HG03280 (cell line): ENCODE results near the gene STXBP5L.
"Not testable (repeated sequence)": the region's sequence is repeated elsewhere in the genome, so short reads cannot be mapped to it uniquely, and the experiment has no call there.

Experiments
- ATAC-seq: cut with Tn5 transposase; IDR thresholded peaks from one replicate; pipeline ENCODE4 v1.9.1; 2021; ENCODE audit warnings: mild to moderate bottlenecking, moderate library complexity; ENCODE audit not compliant: unreplicated experiment

Gene STXBP5L

DNA sequence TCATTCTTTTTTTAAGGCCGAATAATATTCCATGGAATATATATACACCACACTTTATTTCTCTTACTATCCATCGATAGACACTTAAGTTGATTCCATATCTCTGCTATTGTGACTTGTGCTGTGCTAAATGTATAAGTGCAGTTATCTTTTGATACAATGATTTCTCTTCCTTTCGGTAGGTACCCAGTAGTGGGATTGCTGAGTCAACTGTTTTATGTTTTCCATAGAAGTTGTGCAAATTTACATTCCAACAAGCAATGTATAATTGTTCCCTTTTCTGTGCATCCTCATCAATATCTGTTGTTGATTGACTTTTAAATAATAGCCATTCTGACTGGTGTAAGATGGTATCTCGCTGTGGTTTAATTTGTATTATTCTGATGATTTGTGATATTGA lies 81.0 kb downstream of the STXBP5L start:
- no peak for ATAC-seq

DNA sequence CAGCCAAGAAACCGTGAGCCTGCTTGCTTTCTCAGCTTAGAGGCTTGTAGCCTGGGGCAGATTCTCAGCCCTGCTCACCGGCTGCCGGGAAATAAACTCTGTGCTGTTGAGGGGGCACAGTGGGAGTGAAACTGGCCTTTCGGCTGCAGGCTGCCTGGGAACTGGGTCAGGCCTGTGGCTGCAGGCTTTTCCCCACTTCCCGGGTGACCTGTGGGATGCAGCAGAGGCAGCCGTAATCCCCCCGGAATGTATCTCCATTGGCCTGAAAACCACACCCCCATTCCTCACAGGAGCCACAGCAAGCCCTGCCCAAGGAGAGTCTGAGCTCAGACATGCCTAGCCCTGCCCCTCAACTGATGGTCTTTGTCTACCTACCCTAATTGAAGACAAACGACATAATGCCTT lies 110.9 kb downstream of the STXBP5L start:
- ATAC-seq: no peak

DNA sequence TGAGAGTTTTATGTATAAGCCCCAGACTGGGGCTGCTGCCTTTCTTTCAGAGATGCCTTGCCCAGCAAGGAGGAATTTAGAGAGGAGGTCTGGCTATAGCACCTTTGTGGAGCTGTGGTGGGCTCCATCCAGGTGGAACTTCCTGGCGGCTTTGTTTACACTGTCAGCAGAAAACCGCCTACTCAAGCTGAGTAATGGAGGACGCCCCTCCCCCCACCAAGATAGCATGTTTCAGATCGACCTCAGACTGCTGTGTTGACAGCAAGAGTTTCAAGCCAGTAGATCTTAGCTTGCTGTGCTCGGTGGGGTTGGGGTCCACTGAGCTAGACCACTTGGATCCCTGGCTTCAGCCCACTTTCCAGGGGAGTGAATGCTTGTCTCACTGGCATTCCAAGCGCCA lies 155.6 kb downstream of the STXBP5L start:
- ATAC-seq: no peak

DNA sequence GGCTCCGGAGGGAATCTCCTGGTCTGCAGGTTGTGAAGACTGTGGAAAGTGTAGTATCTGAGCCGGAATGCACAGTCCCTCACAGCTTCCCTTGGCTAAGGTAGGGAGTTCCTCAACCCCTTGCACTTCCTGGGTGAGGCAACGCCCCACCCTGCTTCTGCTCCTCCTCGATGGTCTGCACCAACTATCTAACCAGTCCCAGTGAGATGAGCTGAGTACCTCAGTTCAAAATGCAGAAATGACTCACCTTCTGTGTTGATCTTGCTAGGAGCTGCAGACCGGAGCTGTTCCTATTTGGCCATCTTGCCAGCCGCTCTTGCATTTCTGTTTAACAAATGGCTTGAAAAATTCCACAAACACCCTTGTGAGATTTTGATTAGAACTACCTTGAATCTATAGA lies 156.1 kb downstream of the STXBP5L start:
- no peak for ATAC-seq

DNA sequence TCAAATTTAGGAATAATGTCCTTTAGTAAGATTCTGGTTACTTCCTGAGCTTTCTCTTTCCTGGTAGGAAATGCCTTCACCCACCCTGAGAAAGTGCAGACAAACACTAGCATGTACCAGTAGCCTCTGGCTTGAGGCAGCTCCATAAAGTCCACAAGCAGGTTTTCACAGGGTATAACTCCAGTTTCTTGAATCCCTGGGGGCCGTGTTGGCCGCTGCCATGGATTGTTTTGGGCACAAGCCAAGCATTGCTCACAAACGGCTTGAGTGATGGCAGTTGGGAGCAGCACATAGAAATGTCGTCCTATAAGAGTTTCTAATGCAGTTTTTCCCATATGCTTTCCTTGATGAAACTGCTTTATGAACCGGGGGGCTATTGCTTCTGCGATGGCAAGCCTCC lies 164.1 kb downstream of the STXBP5L start:
- ATAC-seq: no peak

DNA sequence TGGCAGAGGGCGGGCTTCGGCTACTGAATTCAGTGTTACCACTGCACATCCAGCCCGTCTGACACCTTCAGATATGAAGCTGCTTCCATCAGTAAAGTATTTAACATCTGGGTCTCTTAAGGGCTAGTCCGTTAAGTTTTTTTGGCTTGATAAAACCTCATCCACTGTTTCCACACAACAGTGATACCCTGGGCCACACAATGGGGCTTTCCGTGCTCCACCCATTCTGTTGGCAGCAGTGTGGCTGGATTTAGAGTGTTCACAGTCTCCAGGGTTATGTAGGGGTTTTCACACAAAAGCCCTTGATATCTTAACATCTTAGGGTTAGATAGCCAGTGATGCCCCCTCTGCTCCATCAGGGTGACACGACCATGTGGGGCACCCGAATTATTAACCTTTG lies 165.0 kb downstream of the STXBP5L start:
- no peak for ATAC-seq

DNA sequence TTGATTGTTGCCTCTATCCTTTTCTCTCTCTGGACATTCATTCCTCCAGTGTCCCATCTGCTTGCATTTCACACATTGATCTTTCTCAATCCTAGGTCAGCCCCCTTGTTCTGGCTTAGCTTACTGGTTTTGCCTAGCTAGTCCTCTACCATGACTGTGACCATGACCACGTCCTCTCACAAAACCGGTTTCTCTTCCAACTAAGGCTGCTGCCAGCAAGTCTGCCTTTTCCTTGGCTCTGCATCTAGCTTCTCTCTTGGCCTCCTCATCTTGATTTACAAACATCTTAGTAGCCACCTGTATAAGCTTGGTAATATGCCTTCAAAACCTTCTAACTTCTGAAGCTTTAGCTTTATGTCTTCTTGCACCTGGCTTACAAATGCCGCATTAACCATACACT lies 167.2 kb downstream of the STXBP5L start:
- ATAC-seq: no peak

DNA sequence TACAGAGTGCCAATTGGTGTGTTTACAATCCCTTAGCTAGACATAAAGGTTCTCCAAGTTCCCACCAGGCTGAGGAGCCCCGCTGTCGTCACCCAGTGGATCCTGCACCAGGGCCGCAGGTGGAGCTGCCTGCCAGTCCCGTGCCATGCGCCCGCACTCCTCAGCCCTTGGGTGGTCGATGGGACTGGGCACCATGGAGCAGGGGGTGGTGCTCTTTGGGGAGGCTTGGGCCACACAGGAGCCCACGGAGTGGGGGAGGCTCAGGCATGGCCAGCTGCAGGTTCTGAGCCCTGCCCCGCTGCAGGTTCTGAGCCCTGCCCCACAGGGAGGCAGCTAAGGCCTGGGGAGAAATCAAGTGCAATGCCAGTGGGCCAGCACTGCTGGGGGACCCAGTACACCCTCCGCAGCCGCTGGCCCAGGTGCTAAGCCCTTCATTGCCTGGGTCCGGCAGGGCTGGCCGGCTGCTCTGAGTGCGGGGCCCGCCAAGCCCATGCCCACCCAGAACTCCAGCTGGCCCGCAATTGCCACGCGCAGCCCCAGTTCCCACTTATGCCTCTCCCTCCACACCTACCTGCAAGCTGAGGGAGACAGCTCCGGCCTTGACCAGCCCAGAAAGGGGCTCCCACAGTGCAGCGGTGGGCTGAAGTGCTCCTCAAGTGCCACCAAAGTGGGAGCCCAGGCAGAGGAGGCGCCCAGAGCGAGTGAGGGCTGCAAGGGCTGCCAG lies 170.5 kb downstream of the STXBP5L start:
- ATAC-seq: not testable (repeated sequence)

DNA sequence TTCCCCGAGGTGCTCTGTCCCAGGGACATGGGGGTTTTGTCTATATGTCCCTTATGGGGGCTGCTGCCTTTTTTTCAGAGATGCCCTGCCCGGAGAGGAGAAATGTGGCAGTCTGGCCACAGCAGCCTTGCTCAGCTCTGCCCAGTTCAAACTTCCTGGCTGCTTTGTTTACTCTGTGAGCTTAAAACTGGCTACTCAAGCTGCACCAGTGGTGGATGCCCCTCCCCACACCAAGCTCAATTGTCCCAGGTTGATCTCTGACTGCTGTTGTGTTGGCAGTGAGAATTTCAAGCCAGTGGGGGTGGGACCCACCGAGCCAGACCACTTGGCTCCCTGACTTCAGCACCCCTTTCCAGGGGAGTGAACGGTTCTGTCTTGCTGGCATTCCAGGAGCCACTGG lies 188.9 kb downstream of the STXBP5L start:
- no peak for ATAC-seq

DNA sequence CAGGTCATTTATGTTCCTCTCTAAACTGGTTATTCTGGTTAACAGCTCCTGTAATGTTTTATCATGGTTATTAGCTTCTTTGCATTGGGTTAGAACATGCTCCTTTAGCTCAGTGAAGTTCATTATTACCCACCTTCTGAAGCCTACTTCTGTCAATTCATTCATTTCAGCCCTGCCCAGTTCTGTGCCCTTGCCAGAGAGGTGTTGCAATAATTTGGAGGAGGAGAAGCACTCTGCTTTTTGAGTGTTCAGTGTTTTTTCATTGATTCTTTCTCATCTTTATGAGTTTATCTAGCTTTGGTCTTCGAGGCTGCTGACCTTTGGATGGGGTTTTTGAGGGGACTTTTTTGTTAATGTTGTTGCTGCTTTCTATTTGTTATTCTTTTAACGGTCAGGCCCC lies 203.1 kb downstream of the STXBP5L start:
- ATAC-seq: not testable (repeated sequence)

DNA sequence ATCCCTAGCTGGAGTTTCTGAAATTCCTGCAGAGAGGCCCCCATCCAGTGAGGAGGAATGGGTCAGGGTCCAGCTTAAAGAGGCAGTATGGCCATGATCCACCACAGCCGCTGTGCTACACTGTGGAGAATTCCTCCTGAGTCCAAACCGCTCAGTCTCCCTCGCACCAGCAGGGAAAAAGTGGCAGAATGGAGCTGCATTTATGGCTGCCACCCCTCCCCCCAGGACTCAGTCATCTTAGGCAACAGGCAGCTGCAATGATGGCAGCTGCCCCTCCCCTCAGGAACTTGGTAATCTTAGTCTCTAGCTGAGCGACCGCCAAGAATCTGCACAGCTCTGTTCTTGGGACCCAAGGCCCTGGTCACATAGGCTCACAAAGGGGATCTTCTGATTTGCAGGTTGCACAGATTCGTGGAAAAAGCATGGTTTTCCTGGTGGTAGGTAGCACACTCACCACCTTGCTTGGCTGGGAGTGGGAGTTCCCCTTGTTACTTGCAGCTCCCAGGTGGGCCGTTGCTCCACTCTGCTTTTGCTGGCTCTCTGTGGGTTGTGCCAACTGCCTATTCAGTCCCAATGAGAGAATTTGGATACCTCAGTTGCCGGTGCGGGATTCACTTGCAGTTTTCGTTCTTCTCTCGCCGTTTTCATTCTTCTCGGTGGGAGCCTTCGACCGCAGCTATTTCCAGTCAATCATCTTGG lies 204.1 kb downstream of the STXBP5L start:
- ATAC-seq: no peak

DNA sequence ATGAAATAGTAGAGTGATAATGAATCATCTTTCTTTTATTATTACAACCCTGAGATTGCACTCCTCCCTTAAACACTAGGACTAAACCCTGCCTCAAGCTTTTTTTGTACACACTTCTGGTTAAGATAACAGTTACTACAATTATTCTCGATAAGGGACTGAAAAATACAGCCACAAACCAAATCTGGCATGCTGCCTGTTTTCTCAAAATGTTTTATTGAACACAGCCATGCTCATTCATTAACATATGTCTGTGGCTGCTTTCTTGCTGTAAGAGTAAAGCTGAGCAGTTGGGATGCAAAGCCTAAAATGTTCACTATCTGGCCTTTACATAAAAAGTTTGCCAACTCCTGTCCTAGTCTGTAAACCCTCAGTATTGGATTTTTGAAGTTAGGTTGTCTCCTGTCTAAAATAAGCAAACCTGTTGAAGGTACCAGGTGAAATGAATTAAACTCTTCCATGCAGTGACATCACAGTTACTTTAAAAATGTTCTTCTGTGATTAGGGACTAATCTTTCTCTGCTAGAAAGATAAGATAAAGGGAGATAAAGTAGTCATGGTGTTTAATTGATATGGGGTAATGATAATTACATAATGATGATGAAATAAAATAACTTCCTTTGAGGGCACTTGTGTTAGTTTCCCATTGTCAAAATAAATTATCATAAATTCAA lies 218.2 kb downstream of the STXBP5L start:
- ATAC-seq: no peak

DNA sequence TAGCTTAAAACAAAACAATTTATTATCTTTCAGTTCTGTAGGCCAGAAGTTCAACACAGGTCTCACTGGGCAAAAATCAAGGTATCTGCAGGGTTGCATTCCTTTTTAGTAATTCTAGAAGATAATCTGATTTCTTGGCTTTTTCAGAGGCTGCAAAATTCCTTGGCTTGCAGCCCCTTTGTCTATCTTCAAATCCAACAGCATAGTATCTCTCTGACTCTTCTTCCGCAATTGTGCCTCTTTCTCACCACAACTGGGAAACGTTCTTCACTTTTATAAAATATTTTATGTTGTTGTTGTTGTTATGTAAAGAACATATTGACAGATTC lies 218.7 kb downstream of the STXBP5L start:
- no peak for ATAC-seq

DNA sequence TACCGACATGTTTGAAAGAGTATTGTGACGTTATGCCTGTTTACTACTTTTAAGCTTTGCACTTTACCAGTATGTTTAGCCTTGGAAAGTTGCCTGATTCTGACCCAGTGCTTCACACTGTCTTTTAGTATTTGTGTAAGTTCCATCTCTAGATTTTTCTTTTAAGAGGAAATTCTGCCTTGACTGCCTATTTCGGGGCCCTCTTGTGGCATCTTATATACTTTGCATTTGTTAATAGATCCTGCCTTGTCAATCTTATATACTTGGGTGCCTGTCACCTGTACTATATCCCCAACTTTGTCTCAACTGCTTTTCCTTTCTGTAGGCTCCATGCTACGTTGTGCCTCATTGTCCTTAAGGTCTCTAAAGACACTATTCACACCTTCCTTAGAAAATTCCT lies 244.6 kb downstream of the STXBP5L start:
- ATAC-seq: no peak

DNA sequence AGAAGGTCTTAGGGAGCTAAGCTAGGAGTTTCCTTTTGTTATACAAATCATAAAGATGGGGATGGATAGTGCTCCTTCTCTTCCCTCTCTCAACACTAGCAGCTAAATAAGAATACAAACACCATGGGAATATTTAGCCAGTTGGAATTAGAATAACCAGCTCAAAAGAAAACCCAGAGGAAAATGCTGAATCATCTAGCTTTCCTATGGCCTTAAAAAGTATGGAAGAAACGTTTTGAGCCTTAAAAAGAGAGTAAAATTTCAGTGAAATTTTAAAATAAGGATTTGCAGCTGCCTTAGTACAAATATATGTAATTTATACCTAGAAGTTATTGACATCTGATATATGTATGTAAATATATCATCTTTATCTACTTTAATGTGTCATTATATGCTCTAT lies 245.8 kb downstream of the STXBP5L start:
- ATAC-seq: no peak

DNA sequence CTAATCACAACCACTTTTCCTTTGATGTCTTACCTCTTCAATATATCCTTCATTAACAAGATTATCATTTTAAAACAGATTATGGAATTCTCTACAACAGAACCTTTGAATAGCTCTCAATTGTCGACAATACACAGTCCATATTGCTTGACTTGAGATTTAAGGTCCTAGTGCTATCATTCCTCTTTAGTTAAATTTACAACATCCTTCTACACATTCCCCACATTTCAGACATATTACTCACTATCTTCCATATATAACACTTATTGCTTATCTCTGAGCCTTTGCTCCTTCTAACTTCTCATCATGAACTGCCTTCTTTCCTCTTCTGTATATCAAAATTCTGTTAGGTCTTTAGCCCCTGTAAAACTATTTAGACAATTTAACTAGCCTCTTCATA lies 247.0 kb downstream of the STXBP5L start:
- ATAC-seq: no peak

DNA sequence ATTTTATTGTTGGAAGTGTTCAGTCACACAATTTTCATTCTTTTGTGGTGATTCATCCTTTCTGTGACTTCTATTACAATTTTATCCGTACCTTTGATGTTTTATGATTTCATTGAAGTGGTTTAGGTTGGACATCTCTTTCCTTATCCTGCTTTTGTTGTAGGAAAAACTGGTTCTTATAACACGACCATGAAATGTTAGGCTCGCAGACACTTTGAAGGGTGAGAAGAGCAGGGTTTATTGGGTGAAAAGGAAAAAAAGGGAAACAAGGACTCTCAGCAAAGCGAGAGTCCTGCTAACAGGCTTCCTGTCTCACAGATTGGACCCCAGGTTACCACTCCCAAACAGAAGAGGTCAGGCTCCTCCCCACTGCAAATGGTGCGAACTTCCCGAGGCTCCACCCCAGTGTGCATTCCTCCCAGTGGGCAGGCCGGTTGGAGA lies 257.4 kb downstream of the STXBP5L start:
- ATAC-seq: no peak

DNA sequence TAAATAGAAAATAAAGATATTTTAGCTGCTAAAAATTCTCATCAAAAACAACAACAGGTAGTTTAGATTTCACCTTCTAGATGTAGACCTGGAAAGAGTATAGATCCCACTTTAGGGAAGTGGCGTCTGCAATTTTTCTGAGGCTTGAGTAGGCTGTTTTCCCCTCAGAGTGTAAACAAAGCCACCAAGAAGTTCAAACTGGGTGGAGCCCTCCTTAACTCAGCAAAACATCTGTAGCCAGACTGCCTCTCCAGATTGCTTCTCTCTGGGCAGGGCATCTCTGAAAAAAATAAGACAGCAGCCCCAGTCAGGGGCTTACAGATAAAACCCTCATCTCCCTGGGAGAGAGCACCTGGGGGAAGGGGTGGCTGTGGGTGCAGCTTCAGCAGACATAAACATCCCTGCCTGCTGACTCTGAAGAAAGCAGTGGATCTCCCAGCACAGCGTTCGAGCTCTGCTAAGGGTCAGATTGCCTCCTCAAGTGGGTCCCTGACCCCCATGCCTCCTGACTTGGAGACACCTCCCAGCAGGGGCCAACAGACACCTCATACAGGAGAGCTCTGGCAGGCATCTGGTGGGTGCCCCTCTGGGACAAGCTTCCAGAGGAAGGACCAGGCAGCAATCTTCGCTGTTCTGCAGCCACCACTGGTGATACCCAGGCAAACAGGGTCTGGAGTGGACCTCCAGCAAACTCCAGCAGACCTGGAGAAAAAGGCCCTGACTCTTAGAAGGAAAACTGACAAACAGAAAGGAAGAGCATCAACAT lies 259.6 kb downstream of the STXBP5L start:
- no peak for ATAC-seq

DNA sequence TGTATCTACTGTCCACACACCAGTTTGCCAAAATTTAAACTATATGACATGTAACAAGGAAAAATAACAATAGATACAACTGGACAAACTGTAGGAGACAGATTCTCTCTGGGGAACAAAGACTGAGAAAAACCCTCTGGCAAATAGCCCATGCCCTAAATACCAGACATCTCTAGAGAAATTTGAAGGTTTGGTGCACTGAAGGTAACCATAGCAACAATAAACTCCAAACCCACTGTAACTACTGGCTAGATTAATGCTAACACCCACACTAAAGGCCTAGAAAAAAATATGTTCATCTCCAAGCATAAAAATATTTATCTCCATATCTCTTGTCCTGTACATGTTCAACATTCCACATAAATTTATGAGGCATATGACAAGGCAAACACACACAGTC lies 267.1 kb downstream of the STXBP5L start:
- ATAC-seq: no peak

DNA sequence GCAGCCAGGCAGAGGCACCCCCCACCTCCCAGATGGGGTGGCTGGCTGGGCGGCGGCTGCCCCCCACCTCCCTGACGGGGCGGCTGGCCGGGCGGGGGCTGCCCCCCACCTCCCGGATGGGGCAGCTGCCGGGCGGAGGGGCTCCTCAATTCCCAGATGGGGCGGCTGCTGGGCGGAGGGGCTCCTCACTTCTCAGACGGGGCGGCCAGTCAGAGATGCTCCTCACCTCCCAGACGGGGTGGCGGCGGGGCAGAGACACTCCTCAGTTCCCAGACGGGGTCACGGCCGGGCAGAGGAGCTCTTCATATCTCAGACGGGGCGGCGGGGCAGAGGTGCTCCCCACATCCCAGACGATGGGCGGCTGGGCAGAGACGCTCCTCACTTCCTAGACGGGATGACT lies 282.6 kb downstream of the STXBP5L start:
- not testable (repeated sequence) for ATAC-seq

DNA sequence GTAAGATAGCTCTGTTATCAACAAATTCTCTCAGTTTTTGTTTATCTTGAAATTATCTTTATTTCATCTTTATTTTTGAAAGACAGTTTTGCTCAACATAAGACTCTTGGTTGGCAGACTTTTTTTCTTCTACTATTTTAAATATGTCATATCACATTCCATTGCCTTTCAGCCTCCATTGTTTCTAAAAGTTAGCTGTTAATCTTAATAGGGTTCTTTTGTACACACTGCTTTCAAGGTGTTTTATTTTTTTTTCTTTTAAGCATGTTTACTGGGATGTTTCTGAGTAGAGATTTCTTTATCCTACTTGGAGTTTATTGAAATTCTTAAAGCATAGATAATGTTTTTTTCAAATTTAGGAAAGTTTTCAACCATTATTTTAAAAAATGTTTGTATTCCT lies 294.6 kb downstream of the STXBP5L start:
- ATAC-seq: no peak
